ENCODE results near the gene TMEM106B.

The TMEM106B gene

GRCh38 chr7:12178317-12178716 is 32.8 kb upstream of the TMEM106B start:
- Histone ChIP-seq H3K36me3 (ENCODE audit: control insufficient read depth in 2 of 2, insufficient read depth in 1 of 2, low read length in 2 of 2) (no peaks in the 10 kb centered on the region), H3K4me1 (ENCODE audit: control insufficient read depth, insufficient read depth, low read length) (no peaks in the 10 kb centered on the region), H3K9me3 (ENCODE audit: control insufficient read depth, insufficient read depth, low read depth, low read length) (no peaks in the 10 kb centered on the region), H3K4me3 (ENCODE audit: low read depth, low read length) (no peak overlapping the region), H3K27ac (ENCODE audit: extremely low read depth, low read depth, low read length) (no peak overlapping the region)
- ChIA-PET CTCF (no interaction called here), POLR2A (no interaction called here)
- no peak for TF ChIP-seq OVOL3 (tag by site-specific recombination; IDR thresholded peaks at IDR 0.05)
- TF ChIP-seq ZNF24 (tag by site-specific recombination; IDR thresholded peaks at IDR 0.05): no peak
- TF ChIP-seq ZNF585B (tag by site-specific recombination; IDR thresholded peaks at IDR 0.05): no peak
- TF ChIP-seq ZBTB20 (tag by site-specific recombination; IDR thresholded peaks at IDR 0.05): no peak
- no peak for TF ChIP-seq ZBTB10 (tag by site-specific recombination; IDR thresholded peaks at IDR 0.05)
- no peak for TF ChIP-seq PRDM10 (tag by site-specific recombination; IDR thresholded peaks at IDR 0.05)
- no peak for TF ChIP-seq ZNF292 (tag by site-specific recombination; IDR thresholded peaks at IDR 0.05; ENCODE audit: borderline replicate concordance, low read depth)
- no peak for TF ChIP-seq ZNF513 (tag by site-specific recombination; IDR thresholded peaks at IDR 0.05)
- TF ChIP-seq TRIM28 (IDR thresholded peaks at IDR 0.05; ENCODE audit: borderline replicate concordance, low read length): no peak
- TF ChIP-seq ZNF223 (tag by site-specific recombination; IDR thresholded peaks at IDR 0.05): no peak
- no peak for TF ChIP-seq ZNF791 (tag by site-specific recombination; IDR thresholded peaks at IDR 0.05)
- no peak for TF ChIP-seq ZNF558 (tag by site-specific recombination; IDR thresholded peaks at IDR 0.05)
- no peak for TF ChIP-seq CTCF (tag by site-specific recombination; IDR thresholded peaks at IDR 0.05)
- no peak for TF ChIP-seq ZNF114 (tag by site-specific recombination; IDR thresholded peaks at IDR 0.05)
- no peak for TF ChIP-seq ZNF777 (tag by site-specific recombination; IDR thresholded peaks at IDR 0.05; ENCODE audit: borderline replicate concordance)

GRCh38 chr7:12194426-12194825 is 16.7 kb upstream of the TMEM106B start:
- no peaks in the 10 kb centered on the region for H3K9me3 ChIP-seq (ENCODE audit: control insufficient read depth, insufficient read depth, low read depth, low read length)
- no peaks in the 10 kb centered on the region for H3K4me1 ChIP-seq (ENCODE audit: control insufficient read depth, insufficient read depth, low read length)
- POLR2A ChIA-PET: no interaction called here
- no peaks in the 10 kb centered on the region for H3K36me3 ChIP-seq (ENCODE audit: control insufficient read depth in 2 of 2, insufficient read depth in 1 of 2, low read length in 2 of 2)
- no peak overlapping the region for H3K4me3 ChIP-seq (ENCODE audit: low read depth, low read length)
- CTCF ChIA-PET: no interaction called here
- no peak overlapping the region for H3K27ac ChIP-seq (ENCODE audit: extremely low read depth, low read depth, low read length)
- TF ChIP-seq ZNF274 (IDR thresholded peaks at IDR 0.05; ENCODE audit: low read length) (no peak), ZNF274 (tag by site-specific recombination; IDR thresholded peaks at IDR 0.05; ENCODE audit: borderline replicate concordance) (no peak), ZBTB49 (tag by site-specific recombination; IDR thresholded peaks at IDR 0.05; ENCODE audit: low read depth) (no peak), ZNF24 (tag by site-specific recombination; IDR thresholded peaks at IDR 0.05) (no peak), ZNF10 (tag by site-specific recombination; IDR thresholded peaks at IDR 0.05) (no peak), ZNF324 (tag by site-specific recombination; IDR thresholded peaks at IDR 0.05) (no peak), GFI1B (tag by site-specific recombination; IDR thresholded peaks at IDR 0.05) (no peak), ZNF645 (tag by site-specific recombination; IDR thresholded peaks at IDR 0.05) (no peak), ZNF626 (tag by site-specific recombination; IDR thresholded peaks at IDR 0.05) (no peak), ZNF529 (tag by site-specific recombination; IDR thresholded peaks at IDR 0.05; ENCODE audit: insufficient replicate concordance) (no peak)
